OCI-LY1 (cell line): Measurements from ENCODE around the gene SMIM9.

Source experiments
- H2AFZ ChIP-seq: fragments of 200-600 bp; sonication (generic), shearing (Covaris generic); 2 replicates; pipeline ENCODE4 v1.6.0; 2014; ENCODE audit warnings: antibody characterized with exemption, mild to moderate bottlenecking, low read length
- H3F3A ChIP-seq: fragments of 200-600 bp; sonication (generic), shearing (Covaris generic); 2 replicates; pipeline ENCODE4 v1.6.0; 2014; ENCODE audit warnings: mild to moderate bottlenecking, antibody characterized with exemption, low read length, moderate library complexity; ENCODE audit not compliant: insufficient read depth
- H3K27ac ChIP-seq: fragments of 200-600 bp; sonication (generic); 2 replicates; pipeline ENCODE4 v1.5.1; 2014; ENCODE audit warnings: low read length, mixed run types, mild to moderate bottlenecking, low read depth; ENCODE audit not compliant: poor library complexity, severe bottlenecking
- H3K27me3 ChIP-seq: fragments of 200-600 bp; sonication (generic); 2 replicates; pipeline ENCODE4 v1.6.0; 2014; ENCODE audit warnings: antibody characterized with exemption, mild to moderate bottlenecking, low read length, moderate library complexity; ENCODE audit not compliant: insufficient read depth
- H3K36me3 ChIP-seq: fragments of 200-600 bp; sonication (generic); 2 replicates; pipeline ENCODE4 v1.6.1; 2014; ENCODE audit warnings: mild to moderate bottlenecking, antibody characterized with exemption, low read length, moderate library complexity, mixed read lengths; ENCODE audit not compliant: insufficient read depth
- H3K4me1 ChIP-seq: fragments of 200-600 bp; sonication (generic); 2 replicates; pipeline ENCODE4 v1.5.1; 2014; ENCODE audit warnings: mild to moderate bottlenecking, low read length, moderate library complexity; ENCODE audit not compliant: insufficient read depth, severe bottlenecking
- H3K4me2 ChIP-seq: fragments of 200-600 bp; sonication (generic), shearing (Covaris generic); 2 replicates; pipeline ENCODE4 v1.6.1; 2014; ENCODE audit warnings: low read length
- H3K4me3 ChIP-seq: fragments of 200-600 bp; sonication (generic); 2 replicates; pipeline ENCODE4 v1.5.1; 2014; ENCODE audit warnings: low read length, low read depth, mild to moderate bottlenecking, mixed read lengths; ENCODE audit not compliant: poor library complexity, severe bottlenecking
- H3K79me2 ChIP-seq: fragments of 200-600 bp; shearing (Covaris generic); 2 replicates; pipeline ENCODE4 v1.6.1; 2016; ENCODE audit warnings: mixed run types, low read length, mixed read lengths; ENCODE audit not compliant: insufficient read depth
- H3K9ac ChIP-seq: fragments of 200-600 bp; sonication (generic), shearing (Covaris generic); 2 replicates; pipeline ENCODE4 v1.6.1; 2014; ENCODE audit warnings: mild to moderate bottlenecking, low read length, mixed read lengths
- H3K9me2 ChIP-seq: fragments of 200-600 bp; sonication (generic), shearing (Covaris generic); 2 replicates; pipeline ENCODE4 v1.6.1; 2014; ENCODE audit warnings: low read depth, mild to moderate bottlenecking, low read length, mixed read lengths
- H3K9me3 ChIP-seq: fragments of 200-600 bp; shearing (Covaris generic); 2 replicates; pipeline ENCODE4 v1.6.1; 2014; ENCODE audit warnings: low read length, mixed read lengths
- H4K20me1 ChIP-seq: fragments of 200-600 bp; sonication (generic), shearing (Covaris generic); 2 replicates; pipeline ENCODE4 v1.6.0; 2016; ENCODE audit warnings: mild to moderate bottlenecking, low read length; ENCODE audit not compliant: insufficient read depth
- CTCF ChIP-seq: fragments of 200-600 bp; sonication (generic), shearing (Covaris generic); IDR thresholded peaks from 2 replicates; pipeline ENCODE4 v1.5.1; 2017; ENCODE audit warnings: mild to moderate bottlenecking, antibody characterized with exemption, low read length, moderate library complexity, mixed read lengths
- EZH2 ChIP-seq: fragments of 200-600 bp; sonication (generic), shearing (Covaris generic); IDR thresholded peaks from 2 replicates; pipeline ENCODE4 v1.8.0; 2017; ENCODE audit warnings: borderline replicate concordance, mixed run types, mild to moderate bottlenecking, antibody characterized with exemption, low read length, moderate library complexity, mixed read lengths

The SMIM9 gene

DNA sequence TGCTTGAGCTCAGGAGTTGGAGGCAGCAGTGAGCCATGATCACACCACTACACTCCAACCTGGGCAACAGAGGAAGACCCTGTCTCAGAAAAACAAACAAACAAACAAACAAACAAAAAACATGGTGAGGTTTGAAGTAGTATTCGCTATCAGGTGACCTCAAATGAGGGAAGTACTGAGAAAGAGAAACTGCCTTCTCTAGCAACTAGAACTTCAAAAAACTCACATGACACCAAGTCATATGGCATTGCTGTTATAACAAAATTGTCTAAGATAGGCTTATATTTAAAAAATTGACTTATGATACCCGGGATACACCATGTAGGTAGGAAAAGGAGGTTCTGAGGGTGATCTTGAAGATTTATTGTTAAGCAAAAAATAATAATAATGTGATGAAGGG, 39.4 kb downstream of the SMIM9 start:
- H3K36me3 ChIP-seq, result no peaks in the 10 kb centered on the region
- TF ChIP-seq CTCF, result no peak
- no peak for TF ChIP-seq EZH2
- H3K79me2 ChIP-seq, result no peaks in the 10 kb centered on the region
- H3K4me3 ChIP-seq, result no peak overlapping the region
- no peak overlapping the region for H3K4me2 ChIP-seq
- no peaks in the 10 kb centered on the region for H3F3A ChIP-seq
- no peaks in the 10 kb centered on the region for H4K20me1 ChIP-seq
- H3K9me2 ChIP-seq, result no peaks in the 10 kb centered on the region
- no peak overlapping the region for H3K9ac ChIP-seq
- H2AFZ ChIP-seq, result no peak overlapping the region
- H3K27ac ChIP-seq, result no peak overlapping the region
- peaks cover 9% of the 10 kb centered on the region for H3K4me1 ChIP-seq
- H3K9me3 ChIP-seq, result no peaks in the 10 kb centered on the region
- H3K27me3 ChIP-seq, result no peaks in the 10 kb centered on the region

GRCh38 chrX:154793084-154793795, 41.2 kb downstream of the SMIM9 start:
- H3K4me3 ChIP-seq, result no peak overlapping the region
- no peaks in the 10 kb centered on the region for H3K9me2 ChIP-seq
- no peaks in the 10 kb centered on the region for H3K4me1 ChIP-seq
- H2AFZ ChIP-seq, result no peak overlapping the region
- H3F3A ChIP-seq, result no peaks in the 10 kb centered on the region
- H4K20me1 ChIP-seq, result no peaks in the 10 kb centered on the region
- no peak overlapping the region for H3K27ac ChIP-seq
- no peak overlapping the region for H3K9ac ChIP-seq
- TF ChIP-seq CTCF, result no peak
- no peak for TF ChIP-seq EZH2
- H3K36me3 ChIP-seq, result no peaks in the 10 kb centered on the region
- no peaks in the 10 kb centered on the region for H3K79me2 ChIP-seq
- H3K4me2 ChIP-seq, result no peak overlapping the region
- no peaks in the 10 kb centered on the region for H3K27me3 ChIP-seq
- no peaks in the 10 kb centered on the region for H3K9me3 ChIP-seq

DNA sequence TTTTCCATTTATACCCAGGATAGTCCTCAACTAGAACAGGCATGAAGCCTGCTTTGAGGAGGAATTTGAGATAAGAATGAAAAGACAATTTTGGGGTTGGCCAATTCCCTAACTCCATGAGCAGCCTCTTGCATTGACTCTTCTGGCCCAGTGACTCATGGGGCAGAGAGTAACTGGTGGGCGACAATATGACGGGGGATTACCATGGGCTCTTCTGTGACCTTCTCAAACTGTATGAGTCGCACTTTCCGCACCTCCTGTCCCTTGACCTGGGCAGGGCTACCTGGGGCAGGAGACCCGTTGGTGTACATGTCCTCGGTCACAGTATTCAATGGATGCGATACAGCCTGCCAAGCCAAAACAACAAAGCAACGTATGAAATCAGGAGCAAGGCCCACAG, 42.5 kb downstream of the SMIM9 start:
- Histone ChIP-seq H3K9ac (no peak overlapping the region), H3K4me2 (no peak overlapping the region)

More for the DNA sequence above, 42.5 kb downstream of the SMIM9 start:
- no peaks in the 10 kb centered on the region for H3K27me3 ChIP-seq
- no peaks in the 10 kb centered on the region for H3K79me2 ChIP-seq
- no peaks in the 10 kb centered on the region for H3K9me2 ChIP-seq
- no peaks in the 10 kb centered on the region for H3F3A ChIP-seq
- H4K20me1 ChIP-seq, result no peaks in the 10 kb centered on the region
- H3K4me3 ChIP-seq, result no peak overlapping the region
- no peaks in the 10 kb centered on the region for H3K9me3 ChIP-seq
- H3K27ac ChIP-seq, result no peak overlapping the region
- H2AFZ ChIP-seq, result no peak overlapping the region
- no peak for TF ChIP-seq EZH2
- no peak for TF ChIP-seq CTCF
- no peaks in the 10 kb centered on the region for H3K4me1 ChIP-seq
- no peaks in the 10 kb centered on the region for H3K36me3 ChIP-seq
